ENCODE data around the gene VDAC1. TPM values are rescaled to one million over a fixed set of nuclear protein-coding genes. Genes with fewer than 3 reads are reported as not detected.

VDAC1 gene
- total and polyA plus RNA-seq, 5 donors, result 325 to 393 (median 340) TPM

GRCh38 chr5:133994990-133995333 lies 9.8 kb downstream of the VDAC1 start:
- no peaks in the 10 kb centered on the region for H3K9me3 ChIP-seq (ENCODE audit: control insufficient read depth, low read length)
- no peaks in the 10 kb centered on the region for H3K27me3 ChIP-seq (ENCODE audit: control insufficient read depth, insufficient read depth)
- intact Hi-C loops (cut with DNase I), result no loop called here
- ATAC-seq (no peak), DNase-seq (no peak)
- H3K27ac ChIP-seq (ENCODE audit: low read length), result peak overlapping the region; percentile 91
- H3K4me3 ChIP-seq (ENCODE audit: low read length), result no peak overlapping the region
- WGBS, result 66% methylated on average over 6 of the region's 6 CpGs
- H3K4me1 ChIP-seq (ENCODE audit: control insufficient read depth, insufficient read depth, low read length), result peaks cover 41% of the 10 kb centered on the region

DNA sequence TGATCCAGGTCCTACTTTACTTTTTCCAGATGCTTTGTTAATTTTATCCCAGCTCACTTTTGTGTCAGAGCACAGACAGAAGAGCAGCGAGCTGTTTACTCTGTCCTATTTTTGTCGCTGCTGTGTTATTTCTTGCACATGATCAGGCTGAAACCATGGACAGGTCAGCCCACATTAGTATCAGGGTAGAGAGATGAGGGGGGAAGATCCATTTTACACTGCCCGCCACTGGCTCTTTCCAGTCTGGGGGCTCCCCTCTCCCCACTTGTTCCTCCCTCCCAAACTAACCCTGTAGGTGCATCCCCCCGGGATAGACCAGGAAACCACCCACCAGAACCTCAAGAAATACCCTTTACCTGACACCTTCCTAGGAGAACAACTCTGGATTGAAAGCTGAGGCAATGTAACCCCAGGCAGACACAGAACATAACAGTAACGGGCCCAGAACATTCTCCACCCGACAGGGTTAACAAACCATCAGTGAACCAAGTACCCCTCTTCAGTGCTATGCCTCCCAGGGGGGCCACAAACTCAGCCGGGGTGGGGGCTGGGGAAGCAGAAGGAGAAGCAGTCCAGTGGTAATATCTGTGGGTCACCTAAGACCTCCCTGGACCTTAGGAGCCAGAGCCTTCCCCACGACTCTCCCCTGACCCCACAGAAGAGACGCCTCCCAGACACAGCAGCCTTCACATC lies 10.3 kb downstream of the VDAC1 start:
- Histone ChIP-seq H3K27me3 (ENCODE audit: control insufficient read depth, insufficient read depth) (no peaks in the 10 kb centered on the region), H3K4me1 (ENCODE audit: control insufficient read depth, insufficient read depth, low read length) (peaks cover 36% of the 10 kb centered on the region), H3K4me3 (ENCODE audit: low read length) (no peak overlapping the region), H3K27ac (ENCODE audit: low read length) (peak overlapping the region; percentile 91), H3K9me3 (ENCODE audit: control insufficient read depth, low read length) (no peaks in the 10 kb centered on the region)
- WGBS, result 52% methylated on average over 9 of the region's 9 CpGs
- intact Hi-C loops (cut with DNase I), result no loop called here
- ATAC-seq (peak in 1 of 2 donors; percentile 42), DNase-seq (no peak)

DNA sequence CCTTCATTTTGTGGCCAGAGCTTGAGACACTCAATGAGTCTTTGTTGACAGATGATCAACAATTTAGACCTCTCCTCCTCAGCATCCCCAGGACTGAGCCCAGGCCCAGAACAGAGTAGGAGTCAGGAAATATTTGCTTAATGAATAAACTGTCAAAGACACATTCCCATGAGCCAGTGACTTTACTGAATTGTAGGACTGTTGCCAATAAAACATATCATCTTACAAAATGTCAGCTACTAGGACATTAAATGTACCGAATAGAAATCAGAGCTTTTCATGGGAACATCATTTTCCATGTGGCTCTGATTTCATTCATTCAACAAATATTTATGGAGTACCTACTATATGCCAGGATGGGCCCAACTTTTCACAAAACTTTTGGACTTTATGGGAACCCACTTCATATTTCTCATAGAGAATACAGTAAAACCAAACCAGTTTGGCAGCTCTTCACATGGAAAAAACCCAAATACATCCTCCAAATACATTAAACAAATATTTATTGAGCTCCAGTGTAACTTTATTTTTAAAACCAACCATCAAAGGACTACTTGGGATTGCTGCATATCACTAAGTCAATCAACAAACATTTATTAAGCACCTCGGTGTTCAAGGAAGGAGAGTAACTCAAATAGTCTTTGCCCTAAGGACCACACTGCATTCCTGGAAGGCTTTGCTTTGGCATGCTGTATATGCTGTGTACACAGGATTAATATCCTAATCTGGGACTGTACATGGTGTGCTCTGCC lies 11.4 kb downstream of the VDAC1 start:
- Histone ChIP-seq H3K4me1 (ENCODE audit: control insufficient read depth, insufficient read depth, low read length) (peaks cover 31% of the 10 kb centered on the region), H3K27ac (ENCODE audit: low read length) (peak overlapping the region; percentile 80), H3K4me3 (ENCODE audit: low read length) (no peak overlapping the region), H3K27me3 (ENCODE audit: control insufficient read depth, insufficient read depth) (no peaks in the 10 kb centered on the region), H3K9me3 (ENCODE audit: control insufficient read depth, low read length) (no peaks in the 10 kb centered on the region)
- 31% methylated on average over 2 of the region's 2 CpGs for WGBS
- no peak for ATAC-seq
- no peak for DNase-seq
- intact Hi-C loops (cut with DNase I), result no loop called here

DNA sequence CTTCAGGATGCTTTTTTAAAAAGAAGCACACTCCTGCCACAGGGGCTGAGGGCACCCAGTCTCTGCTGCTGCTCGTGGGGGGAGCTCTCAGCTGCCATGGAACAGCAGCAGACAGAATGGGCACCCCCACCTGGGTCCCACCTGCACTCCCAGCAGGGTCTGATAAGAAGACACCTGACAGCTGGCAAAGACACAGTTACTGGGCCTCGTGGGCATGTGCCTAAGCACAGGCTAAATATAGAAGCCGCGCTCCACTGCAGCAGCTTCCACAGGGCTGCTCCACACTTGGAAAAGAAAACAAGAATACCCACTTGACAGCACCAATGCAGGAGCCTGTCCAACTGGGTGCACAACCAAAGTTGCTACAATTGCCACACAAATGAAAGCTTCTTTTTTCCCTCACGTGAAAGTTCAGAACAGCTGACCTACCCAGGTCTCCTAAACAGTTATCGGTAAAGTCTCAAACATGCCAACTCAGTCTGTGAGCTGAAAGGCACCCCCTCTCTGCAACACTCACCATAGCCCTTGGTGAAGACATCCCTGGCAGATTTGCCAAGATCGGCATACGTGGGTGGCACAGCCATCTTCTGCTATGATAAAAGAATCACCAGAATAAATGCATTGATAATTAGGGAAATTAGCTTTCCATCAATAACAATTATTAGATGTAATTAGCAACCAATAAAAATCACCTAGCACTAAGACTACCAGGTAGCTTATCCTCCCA lies 12.2 kb downstream of the VDAC1 start:
- Histone ChIP-seq H3K27ac (ENCODE audit: low read length) (peak overlapping the region; percentile 80), H3K4me1 (ENCODE audit: control insufficient read depth, insufficient read depth, low read length) (peaks cover 31% of the 10 kb centered on the region), H3K27me3 (ENCODE audit: control insufficient read depth, insufficient read depth) (no peaks in the 10 kb centered on the region), H3K4me3 (ENCODE audit: low read length) (no peak overlapping the region), H3K9me3 (ENCODE audit: control insufficient read depth, low read length) (no peaks in the 10 kb centered on the region)
- 52% methylated on average over 8 of the region's 8 CpGs for WGBS
- ATAC-seq (peak; percentile 53 to 72), DNase-seq (peak in 2 of 3 donors; percentile 27 to 65)
- intact Hi-C loops (cut with DNase I), result no loop called here

DNA sequence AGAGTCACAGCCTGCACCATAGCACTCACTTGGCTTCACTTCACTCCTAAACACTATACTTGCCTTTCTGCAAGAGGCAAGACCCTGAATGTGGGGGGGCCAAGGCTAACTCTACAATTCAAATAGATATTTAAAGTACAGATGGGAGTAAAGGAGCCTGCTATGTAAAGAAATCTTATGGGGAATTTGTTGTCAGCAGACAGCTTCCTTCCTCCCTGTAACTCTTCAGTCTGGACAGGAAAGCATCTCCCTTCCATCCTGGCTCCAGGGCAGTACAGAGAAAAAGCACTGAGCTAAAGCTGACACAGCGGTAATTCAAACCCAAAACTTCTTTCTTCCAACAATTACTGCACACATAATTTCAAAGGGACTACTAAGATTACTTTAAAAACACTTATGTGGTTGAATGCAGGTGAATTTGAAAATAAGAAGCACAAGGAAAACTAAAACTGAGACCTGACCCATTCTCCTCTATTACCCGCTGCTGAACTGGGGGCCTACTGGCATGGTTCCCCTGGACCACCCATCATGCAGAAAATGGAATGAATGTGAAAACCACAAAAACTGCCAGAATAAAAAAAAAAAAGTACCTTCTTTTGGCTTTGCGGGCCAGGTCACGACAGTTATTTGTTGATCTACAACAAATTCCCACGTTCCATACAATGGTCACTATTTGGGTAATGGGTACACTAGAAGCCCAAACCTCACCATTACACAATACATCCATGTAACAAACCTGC lies 13.4 kb downstream of the VDAC1 start:
- 92% methylated on average over 5 of the region's 5 CpGs for WGBS
- peaks cover 27% of the 10 kb centered on the region for H3K4me1 ChIP-seq (ENCODE audit: control insufficient read depth, insufficient read depth, low read length)

GRCh38 chr5:133990396-133990795 lies 14.4 kb downstream of the VDAC1 start:
- no peak overlapping the region for H3K4me3 ChIP-seq (ENCODE audit: low read length)
- DNase-seq (no peak), ATAC-seq (no peak)
- H3K9me3 ChIP-seq (ENCODE audit: control insufficient read depth, low read length), result no peaks in the 10 kb centered on the region
- peaks cover 25% of the 10 kb centered on the region for H3K4me1 ChIP-seq (ENCODE audit: control insufficient read depth, insufficient read depth, low read length)
- no peaks in the 10 kb centered on the region for H3K27me3 ChIP-seq (ENCODE audit: control insufficient read depth, insufficient read depth)
- no peak overlapping the region for H3K27ac ChIP-seq (ENCODE audit: low read length)
- WGBS, result 83% methylated on average over 6 of the region's 6 CpGs
- intact Hi-C loops (cut with DNase I), result no loop called here

More for the DNA sequence above, 13.4 kb downstream of the VDAC1 start:
- Histone ChIP-seq H3K27me3 (ENCODE audit: control insufficient read depth, insufficient read depth) (no peaks in the 10 kb centered on the region), H3K27ac (ENCODE audit: low read length) (no peak overlapping the region), H3K4me3 (ENCODE audit: low read length) (no peak overlapping the region), H3K9me3 (ENCODE audit: control insufficient read depth, low read length) (no peaks in the 10 kb centered on the region)
- DNase-seq, result no peak
- intact Hi-C loops (cut with DNase I), result no loop called here
- no peak for ATAC-seq

- Histone ChIP-seq H3K9me3 (ENCODE audit: control insufficient read depth, low read length) (no peaks in the 10 kb centered on the region), H3K4me1 (ENCODE audit: control insufficient read depth, insufficient read depth, low read length) (peaks cover 5% of the 10 kb centered on the region), H3K4me3 (ENCODE audit: low read length) (no peak overlapping the region), H3K27me3 (ENCODE audit: control insufficient read depth, insufficient read depth) (no peaks in the 10 kb centered on the region), H3K27ac (ENCODE audit: low read length) (no peak overlapping the region)
- WGBS, result 79% methylated on average over 3 of the region's 3 CpGs
- ATAC-seq (peak in 1 of 2 donors; percentile 58), DNase-seq (no peak)
- intact Hi-C loops (cut with DNase I), result no loop called here
Observed at GRCh38 chr5:133985540-133986180, 19.1 kb downstream of the VDAC1 start.

- no peak for DNase-seq
- H3K4me1 ChIP-seq (ENCODE audit: control insufficient read depth, insufficient read depth, low read length), result peaks cover 5% of the 10 kb centered on the region
Observed at GRCh38 chr5:133983674-133984073, 21.1 kb downstream of the VDAC1 start.

GRCh38 chr5:133981714-133982113 lies 23.1 kb downstream of the VDAC1 start:
- peaks cover 5% of the 10 kb centered on the region for H3K4me1 ChIP-seq (ENCODE audit: control insufficient read depth, insufficient read depth, low read length)
- no peaks in the 10 kb centered on the region for H3K9me3 ChIP-seq (ENCODE audit: control insufficient read depth, low read length)
- H3K4me3 ChIP-seq (ENCODE audit: low read length), result no peak overlapping the region
- no peak for ATAC-seq
- no peak for DNase-seq
- H3K27me3 ChIP-seq (ENCODE audit: control insufficient read depth, insufficient read depth), result no peaks in the 10 kb centered on the region
- no peak overlapping the region for H3K27ac ChIP-seq (ENCODE audit: low read length)
- intact Hi-C loops (cut with DNase I), result no loop called here
- WGBS, result 41% methylated on average over 1 of the region's 1 CpG

More at GRCh38 chr5:133983674-133984073, 21.1 kb downstream of the VDAC1 start:
- intact Hi-C loops (cut with DNase I), result no loop called here
- 91% methylated on average over 5 of the region's 5 CpGs for WGBS
- H3K9me3 ChIP-seq (ENCODE audit: control insufficient read depth, low read length), result no peaks in the 10 kb centered on the region
- no peak overlapping the region for H3K27ac ChIP-seq (ENCODE audit: low read length)
- ATAC-seq, result no peak
- no peaks in the 10 kb centered on the region for H3K27me3 ChIP-seq (ENCODE audit: control insufficient read depth, insufficient read depth)
- H3K4me3 ChIP-seq (ENCODE audit: low read length), result no peak overlapping the region

DNA sequence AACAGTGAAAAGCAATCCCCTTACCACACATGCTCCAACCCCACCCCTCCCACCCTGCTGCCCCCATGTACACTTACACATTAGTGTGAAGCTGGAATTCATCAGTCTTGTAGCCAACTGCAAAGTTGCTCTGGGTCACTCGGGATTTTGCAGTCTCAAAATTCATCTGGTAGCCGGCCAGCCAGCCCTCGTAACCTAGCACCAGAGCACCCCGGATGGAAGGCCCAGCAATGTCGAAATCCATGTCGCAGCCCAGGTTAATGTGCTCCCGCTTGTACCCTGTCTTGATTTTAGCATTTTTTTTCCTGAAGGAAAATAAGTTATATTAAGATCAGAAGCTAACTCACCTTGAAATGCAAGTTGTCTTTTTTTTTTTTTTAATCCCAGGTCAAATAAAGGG lies 24.1 kb downstream of the VDAC1 start:
- DNase-seq (no peak), ATAC-seq (no peak)
- H3K9me3 ChIP-seq (ENCODE audit: control insufficient read depth, low read length), result no peaks in the 10 kb centered on the region
- no peaks in the 10 kb centered on the region for H3K27me3 ChIP-seq (ENCODE audit: control insufficient read depth, insufficient read depth)
- H3K27ac ChIP-seq (ENCODE audit: low read length), result no peak overlapping the region
- intact Hi-C loops (cut with DNase I), result no loop called here
- WGBS, result 71% methylated on average over 7 of the region's 7 CpGs
- H3K4me3 ChIP-seq (ENCODE audit: low read length), result no peak overlapping the region
- H3K4me1 ChIP-seq (ENCODE audit: control insufficient read depth, insufficient read depth, low read length), result no peaks in the 10 kb centered on the region
